OCI-LY7 (cell line): ENCODE measurements around the gene PHACTR4. TPM values are rescaled to one million over a fixed set of nuclear protein-coding genes. Genes with fewer than 3 reads are reported as not detected.

Experiments used
- BruUV-seq: library from RNA; stranded (reverse); fragments of 400-500 nt; replicated peaks from 2 replicates; lab custom pipeline; 2021; lab: Mats Ljungman, UMichigan
- CTCF ChIA-PET: fragments of 300-600 bp; sonication (Branson Sonifier 250); formaldehyde crosslinking; loops from one replicate; lab custom pipeline; 2022; ENCODE audit warnings: antibody characterized with exemption; ENCODE audit not compliant: unreplicated experiment; lab: Charles Lee
- POLR2A ChIA-PET: fragments of 300-600 bp; sonication (Branson Sonifier 250); formaldehyde crosslinking; loops from one replicate; lab custom pipeline; 2022; ENCODE audit warnings: antibody characterized with exemption; lab: Charles Lee
- DNase-seq: peaks from one replicate; pipeline ENCODE4 v3.0.0-alpha.2; 2015; ENCODE audit warnings: low spot score
- H2AFZ ChIP-seq: fragments of 200-600 bp; sonication (generic), shearing (Covaris generic); 2 replicates; pipeline ENCODE4 v1.6.1; 2014; ENCODE audit warnings: mild to moderate bottlenecking, antibody characterized with exemption, low read length, moderate library complexity
- H3K27ac ChIP-seq: fragments of 200-600 bp; sonication (generic); 2 replicates; pipeline ENCODE4 v1.5.1; 2014; ENCODE audit warnings: mixed run types, low read depth, mild to moderate bottlenecking, moderate library complexity, low read length, inconsistent platforms; ENCODE audit not compliant: poor library complexity, severe bottlenecking
- H3K36me3 ChIP-seq: fragments of 200-600 bp; sonication (generic); 2 replicates; pipeline ENCODE4 v1.6.1; 2014; ENCODE audit warnings: mild to moderate bottlenecking, antibody characterized with exemption, low read length, moderate library complexity, mixed read lengths; ENCODE audit not compliant: insufficient read depth
- H3K4me1 ChIP-seq: fragments of 200-600 bp; sonication (generic); 2 replicates; pipeline ENCODE4 v1.5.1; 2014; ENCODE audit warnings: mild to moderate bottlenecking, low read length; ENCODE audit not compliant: insufficient read depth, poor library complexity, severe bottlenecking
- H3K4me2 ChIP-seq: fragments of 200-600 bp; sonication (generic); 2 replicates; pipeline ENCODE4 v1.6.1; 2014; ENCODE audit warnings: mild to moderate bottlenecking, low read length
- H3K4me3 ChIP-seq: fragments of 200-600 bp; sonication (generic); 2 replicates; pipeline ENCODE4 v1.5.1; 2014; ENCODE audit warnings: mild to moderate bottlenecking, low read depth, low read length; ENCODE audit not compliant: poor library complexity, severe bottlenecking
- H3K79me2 ChIP-seq: fragments of 200-600 bp; sonication (generic); 2 replicates; pipeline ENCODE4 v1.6.1; 2016; ENCODE audit warnings: low read depth, mild to moderate bottlenecking, low read length, moderate library complexity, mixed read lengths; ENCODE audit not compliant: insufficient read depth
- H3K9me2 ChIP-seq: fragments of 200-600 bp; sonication (generic); 2 replicates; pipeline ENCODE4 v1.6.1; 2016; ENCODE audit warnings: mild to moderate bottlenecking, low read length, mixed read lengths; ENCODE audit not compliant: insufficient read depth
- H3K9me3 ChIP-seq: fragments of 200-600 bp; sonication (generic); 2 replicates; pipeline ENCODE4 v1.6.1; 2014; ENCODE audit warnings: mild to moderate bottlenecking, mixed run types, low read length, mixed read lengths
- H4K20me1 ChIP-seq: fragments of 200-600 bp; sonication (generic); 2 replicates; pipeline ENCODE4 v1.6.1; 2014; ENCODE audit warnings: mild to moderate bottlenecking, antibody characterized with exemption, low read length, moderate library complexity, mixed read lengths; ENCODE audit not compliant: insufficient read depth
- EZH2phosphoT487 ChIP-seq: fragments of 200-600 bp; sonication (generic); IDR thresholded peaks from 2 replicates; pipeline ENCODE4 v1.6.1; 2018; ENCODE audit warnings: low read depth, borderline replicate concordance, mild to moderate bottlenecking, mixed run types, antibody characterized with exemption, low read length, moderate library complexity, mixed read lengths
- intact Hi-C: fragments of 100-400 bp; cut with micrococcal nuclease; formaldehyde crosslinking; loops from one replicate; pipeline ENCODE4 v1.10.0; 2022; ENCODE audit not compliant: unreplicated experiment
- total RNA-seq, 2 experiments: library from RNA; depleted of rRNA in 1 of 2; stranded (reverse); fragments of >200 nt in 1 of 2; shearing (Covaris generic) in 1 of 2; gene quantifications; 2 replicates each; pipeline ENCODE4 v1.2.3, GENCODE V29; 2014 to 2022
- TF ChIP-seq, protein P1 (sequence below): fragments of 200-600 bp; sonication (generic); conservative IDR thresholded peaks from 2 replicates; pipeline ENCODE4 v1.5.1; 2014; ENCODE audit warnings: mild to moderate bottlenecking, antibody characterized with exemption, low read length, moderate library complexity, mixed read lengths

Gene PHACTR4
- total RNA-seq, 2 experiments from 2014 or later: 17.8 to 44.9 TPM

DNA sequence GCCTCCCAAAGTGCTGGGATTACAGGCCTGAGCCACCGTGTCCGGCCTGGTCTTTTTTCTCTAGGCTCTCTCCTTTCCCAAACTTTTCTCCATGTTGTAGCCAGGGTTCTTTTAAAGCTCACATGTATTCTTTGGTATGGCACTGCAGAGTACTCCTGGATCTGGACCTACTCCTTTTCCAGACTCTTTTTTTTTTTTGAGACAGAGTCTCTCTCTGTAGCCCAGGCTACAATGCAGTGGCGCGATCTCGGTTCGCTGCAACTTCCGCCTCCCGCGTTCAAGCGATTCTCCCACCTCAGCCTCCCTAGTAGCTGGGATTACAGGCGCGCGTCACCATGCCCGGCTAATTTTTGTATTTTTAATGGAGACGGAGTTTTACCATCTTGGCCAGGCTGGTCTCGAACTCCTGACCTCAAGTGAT lies 41.3 kb upstream of the PHACTR4 start:
- intact Hi-C loops: loop anchor here (2.0 kb wide), 1 partner anchor 79 kb away; no protein-coding TSS in a partner anchor
- H3K4me1 ChIP-seq: peaks cover 37% of the 10 kb centered on the region
- H3K36me3 ChIP-seq: peaks cover 29% of the 10 kb centered on the region
- H4K20me1 ChIP-seq: no peaks in the 10 kb centered on the region
- ChIA-PET POLR2A (interaction anchor here (0.6 to 2.5 kb wide), 15 partner anchors 10 to 341 kb away, joined by 3 to 14 read pairs (median 5); partner anchors contain the start of genes EYA3 and GMEB1), CTCF (no interaction called here)
- TF ChIP-seq, protein P1, sequence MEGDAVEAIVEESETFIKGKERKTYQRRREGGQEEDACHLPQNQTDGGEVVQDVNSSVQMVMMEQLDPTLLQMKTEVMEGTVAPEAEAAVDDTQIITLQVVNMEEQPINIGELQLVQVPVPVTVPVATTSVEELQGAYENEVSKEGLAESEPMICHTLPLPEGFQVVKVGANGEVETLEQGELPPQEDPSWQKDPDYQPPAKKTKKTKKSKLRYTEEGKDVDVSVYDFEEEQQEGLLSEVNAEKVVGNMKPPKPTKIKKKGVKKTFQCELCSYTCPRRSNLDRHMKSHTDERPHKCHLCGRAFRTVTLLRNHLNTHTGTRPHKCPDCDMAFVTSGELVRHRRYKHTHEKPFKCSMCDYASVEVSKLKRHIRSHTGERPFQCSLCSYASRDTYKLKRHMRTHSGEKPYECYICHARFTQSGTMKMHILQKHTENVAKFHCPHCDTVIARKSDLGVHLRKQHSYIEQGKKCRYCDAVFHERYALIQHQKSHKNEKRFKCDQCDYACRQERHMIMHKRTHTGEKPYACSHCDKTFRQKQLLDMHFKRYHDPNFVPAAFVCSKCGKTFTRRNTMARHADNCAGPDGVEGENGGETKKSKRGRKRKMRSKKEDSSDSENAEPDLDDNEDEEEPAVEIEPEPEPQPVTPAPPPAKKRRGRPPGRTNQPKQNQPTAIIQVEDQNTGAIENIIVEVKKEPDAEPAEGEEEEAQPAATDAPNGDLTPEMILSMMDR: no peak
- no peak for TF ChIP-seq EZH2phosphoT487
- TSS peak; percentile 92 for BruUV-seq
- peaks cover 14% of the 10 kb centered on the region; the same call in 1 of the 2 replicates for H3K79me2 ChIP-seq
- peak overlapping the region; percentile 88 for H3K4me3 ChIP-seq
- H3K27ac ChIP-seq: peak overlapping the region; percentile 88
- no peaks in the 10 kb centered on the region for H3K9me3 ChIP-seq
- peak overlapping the region; percentile 60 for H3K4me2 ChIP-seq
- no peaks in the 10 kb centered on the region for H3K9me2 ChIP-seq
- H2AFZ ChIP-seq: peak overlapping the region; percentile 79
- DNase-seq: no peak

DNA sequence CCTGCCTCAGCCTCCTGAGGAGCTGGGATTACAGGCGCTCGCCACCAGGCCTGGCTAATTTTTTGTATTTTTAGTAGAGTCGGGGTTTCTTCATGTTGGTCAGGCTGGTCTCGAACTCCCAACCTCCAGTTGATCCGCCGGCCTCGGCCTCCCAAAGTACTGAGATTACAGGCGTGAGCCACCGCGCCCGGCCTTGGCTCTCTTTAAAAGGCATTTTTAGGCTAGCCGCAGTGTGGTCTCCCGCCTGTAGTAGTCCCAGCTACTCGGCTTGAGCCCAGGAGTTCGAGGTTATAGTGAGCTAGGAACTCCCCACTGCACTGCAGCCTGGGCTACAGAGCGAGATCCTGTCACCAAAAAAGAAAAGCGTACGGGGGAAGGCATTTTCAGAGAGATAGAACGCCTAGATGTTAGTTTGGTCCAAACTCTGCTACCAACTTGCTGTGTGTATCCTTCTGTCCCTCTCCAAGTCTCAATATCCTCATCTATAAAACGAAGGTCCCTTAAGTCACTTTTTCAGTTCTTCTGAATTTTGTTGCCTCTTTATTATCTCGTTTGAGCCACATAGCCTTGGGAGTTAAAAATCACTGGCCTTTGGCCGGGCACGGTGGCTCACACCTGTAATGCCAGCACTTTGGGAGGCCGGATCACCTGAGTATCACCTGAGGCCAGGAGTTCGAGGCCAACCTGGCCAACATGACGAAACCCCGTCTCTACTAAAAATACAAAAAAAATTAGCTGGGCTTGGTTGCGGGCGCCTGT lies 40.0 kb upstream of the PHACTR4 start:
- H2AFZ ChIP-seq: peak overlapping the region; percentile 79; the same call in 1 of the 2 replicates

More for the DNA sequence above, 40.0 kb upstream of the PHACTR4 start:
- peaks cover 37% of the 10 kb centered on the region for H3K4me1 ChIP-seq
- DNase-seq: peak; percentile 60
- H3K79me2 ChIP-seq: peaks cover 14% of the 10 kb centered on the region; the same call in 1 of the 2 replicates
- TSS peak; percentile 95 for BruUV-seq
- H3K9me2 ChIP-seq: no peaks in the 10 kb centered on the region
- no peak for TF ChIP-seq EZH2phosphoT487
- TF ChIP-seq, protein P1: peak; percentile 29
- intact Hi-C loops: loop anchor here (2.0 kb wide), 1 partner anchor 81 kb away; no protein-coding TSS in a partner anchor
- H4K20me1 ChIP-seq: no peaks in the 10 kb centered on the region
- peaks cover 42% of the 10 kb centered on the region for H3K36me3 ChIP-seq
- CTCF ChIA-PET: no interaction called here
- H3K9me3 ChIP-seq: no peaks in the 10 kb centered on the region
- POLR2A ChIA-PET: interaction anchor here (0.5 to 1.7 kb wide), 20 partner anchors 9 to 643 kb away, joined by 3 to 12 read pairs (median 4); no protein-coding TSS in a partner anchor
- H3K27ac ChIP-seq: peak overlapping the region; percentile 88
- H3K4me3 ChIP-seq: peak overlapping the region; percentile 88
- peak overlapping the region; percentile 78 for H3K4me2 ChIP-seq
